ENCODE measurements around the gene NECAB3.

NECAB3 gene

DNA sequence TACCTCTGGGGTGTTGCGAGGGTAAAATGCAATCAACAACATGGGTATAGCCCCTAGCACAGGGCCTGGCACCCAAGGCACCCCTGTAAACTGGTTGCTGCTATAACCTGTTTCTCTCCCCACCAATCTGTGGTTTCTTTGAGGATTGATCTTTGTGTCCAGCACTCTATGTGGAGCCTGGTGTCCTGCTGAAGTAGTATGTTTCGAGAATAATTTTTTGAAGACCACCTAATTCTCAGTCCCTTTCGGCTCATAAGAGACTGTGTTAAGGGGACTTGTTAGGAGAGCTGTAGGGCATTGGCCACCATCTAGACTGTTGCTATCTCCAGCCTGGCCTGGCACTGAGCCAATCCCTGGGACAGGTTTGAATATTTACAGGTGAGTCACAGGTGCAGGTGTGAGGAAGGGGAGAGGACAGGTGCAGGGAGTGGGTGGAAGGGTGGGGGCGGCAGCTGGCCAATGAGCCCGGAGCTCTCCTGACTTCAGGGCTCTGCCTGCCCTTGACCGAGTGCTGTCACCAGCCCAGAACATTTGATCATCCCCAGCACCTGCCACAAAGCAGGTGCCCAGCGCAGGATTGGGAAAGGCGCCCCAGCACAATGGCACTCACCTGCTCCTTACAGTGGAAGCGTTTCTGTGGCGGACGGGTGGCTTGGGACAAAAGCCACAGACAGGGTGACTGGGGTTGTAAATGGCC, 20.2 kb downstream of the NECAB3 start:
- DNase-seq (ENCODE audit: low read depth): no peak
- TF ChIP-seq, protein P1, sequence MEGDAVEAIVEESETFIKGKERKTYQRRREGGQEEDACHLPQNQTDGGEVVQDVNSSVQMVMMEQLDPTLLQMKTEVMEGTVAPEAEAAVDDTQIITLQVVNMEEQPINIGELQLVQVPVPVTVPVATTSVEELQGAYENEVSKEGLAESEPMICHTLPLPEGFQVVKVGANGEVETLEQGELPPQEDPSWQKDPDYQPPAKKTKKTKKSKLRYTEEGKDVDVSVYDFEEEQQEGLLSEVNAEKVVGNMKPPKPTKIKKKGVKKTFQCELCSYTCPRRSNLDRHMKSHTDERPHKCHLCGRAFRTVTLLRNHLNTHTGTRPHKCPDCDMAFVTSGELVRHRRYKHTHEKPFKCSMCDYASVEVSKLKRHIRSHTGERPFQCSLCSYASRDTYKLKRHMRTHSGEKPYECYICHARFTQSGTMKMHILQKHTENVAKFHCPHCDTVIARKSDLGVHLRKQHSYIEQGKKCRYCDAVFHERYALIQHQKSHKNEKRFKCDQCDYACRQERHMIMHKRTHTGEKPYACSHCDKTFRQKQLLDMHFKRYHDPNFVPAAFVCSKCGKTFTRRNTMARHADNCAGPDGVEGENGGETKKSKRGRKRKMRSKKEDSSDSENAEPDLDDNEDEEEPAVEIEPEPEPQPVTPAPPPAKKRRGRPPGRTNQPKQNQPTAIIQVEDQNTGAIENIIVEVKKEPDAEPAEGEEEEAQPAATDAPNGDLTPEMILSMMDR (conservative IDR thresholded peaks at IDR 0.05; ENCODE audit: control insufficient read depth, insufficient read depth, low read depth, low read length): no peak
- H3K4me3 ChIP-seq (ENCODE audit: control insufficient read depth, low read depth, low read length): no peak overlapping the region

DNA sequence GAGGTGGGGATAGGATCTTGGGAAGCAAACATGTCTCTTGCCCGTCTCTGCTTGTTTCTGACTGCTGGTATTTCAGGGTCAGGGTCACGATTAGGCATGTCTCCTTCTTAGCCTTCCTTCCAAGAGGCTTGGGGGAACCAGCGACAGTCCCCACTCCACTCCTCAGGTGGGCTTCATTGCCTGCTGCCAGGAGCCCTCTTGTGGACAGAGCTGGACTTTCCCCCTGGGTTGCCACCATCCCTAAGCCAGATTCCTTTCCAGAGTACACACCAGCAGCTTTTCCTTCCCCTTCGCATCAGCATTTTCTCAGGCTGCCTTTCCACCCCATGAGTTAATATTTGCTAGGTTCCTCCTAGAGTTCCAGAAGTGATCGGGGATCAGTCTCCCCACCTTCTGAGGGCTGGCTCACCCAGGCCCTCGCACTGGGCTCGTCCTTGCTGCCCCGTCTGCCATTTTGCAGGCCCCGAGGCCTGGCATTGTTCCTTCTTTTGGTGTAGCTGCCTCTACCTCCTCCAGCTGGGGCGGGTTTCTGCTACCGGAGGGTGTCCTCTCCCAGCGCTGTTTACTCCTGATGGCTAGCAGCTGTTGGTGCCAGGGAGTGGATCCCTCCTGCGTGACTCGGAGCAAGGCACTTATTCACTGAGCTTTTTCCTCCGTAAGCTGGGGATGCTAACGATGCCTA, 20.9 kb downstream of the NECAB3 start:
- TF ChIP-seq, protein P1 (conservative IDR thresholded peaks at IDR 0.05; ENCODE audit: control insufficient read depth, insufficient read depth, low read depth, low read length): peak; percentile 96
- DNase-seq (ENCODE audit: low read depth): peak; percentile 72
- peak overlapping the region; percentile 9 for H3K4me3 ChIP-seq (ENCODE audit: control insufficient read depth, low read depth, low read length)

DNA sequence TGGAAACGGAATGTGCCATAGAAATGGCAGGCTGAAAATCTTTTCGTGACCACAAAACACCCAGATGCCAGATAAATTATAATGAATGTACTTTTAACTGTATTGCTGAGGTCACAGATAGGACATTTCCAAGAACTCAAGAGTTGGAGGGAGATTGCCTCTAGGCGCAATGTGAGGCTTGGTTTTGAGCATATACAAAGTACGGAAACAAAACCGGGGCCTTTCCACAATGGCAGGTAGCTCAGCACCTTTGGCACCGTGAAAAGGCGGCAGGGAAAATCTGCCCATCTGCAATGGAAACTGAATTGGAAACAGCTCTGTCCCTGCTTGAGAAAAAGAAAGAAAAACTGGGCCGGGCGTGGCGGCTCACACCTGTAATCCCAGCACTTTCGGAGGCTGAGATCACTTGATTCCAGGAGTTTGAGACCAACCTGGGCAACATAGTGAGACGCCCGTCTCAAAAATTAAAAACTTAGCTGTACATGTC, 22.6 kb downstream of the NECAB3 start:
- H3K4me3 ChIP-seq (ENCODE audit: control insufficient read depth, low read depth, low read length): no peak overlapping the region
- DNase-seq (ENCODE audit: low read depth): no peak
- TF ChIP-seq, protein P1 (conservative IDR thresholded peaks at IDR 0.05; ENCODE audit: control insufficient read depth, insufficient read depth, low read depth, low read length): no peak

DNA sequence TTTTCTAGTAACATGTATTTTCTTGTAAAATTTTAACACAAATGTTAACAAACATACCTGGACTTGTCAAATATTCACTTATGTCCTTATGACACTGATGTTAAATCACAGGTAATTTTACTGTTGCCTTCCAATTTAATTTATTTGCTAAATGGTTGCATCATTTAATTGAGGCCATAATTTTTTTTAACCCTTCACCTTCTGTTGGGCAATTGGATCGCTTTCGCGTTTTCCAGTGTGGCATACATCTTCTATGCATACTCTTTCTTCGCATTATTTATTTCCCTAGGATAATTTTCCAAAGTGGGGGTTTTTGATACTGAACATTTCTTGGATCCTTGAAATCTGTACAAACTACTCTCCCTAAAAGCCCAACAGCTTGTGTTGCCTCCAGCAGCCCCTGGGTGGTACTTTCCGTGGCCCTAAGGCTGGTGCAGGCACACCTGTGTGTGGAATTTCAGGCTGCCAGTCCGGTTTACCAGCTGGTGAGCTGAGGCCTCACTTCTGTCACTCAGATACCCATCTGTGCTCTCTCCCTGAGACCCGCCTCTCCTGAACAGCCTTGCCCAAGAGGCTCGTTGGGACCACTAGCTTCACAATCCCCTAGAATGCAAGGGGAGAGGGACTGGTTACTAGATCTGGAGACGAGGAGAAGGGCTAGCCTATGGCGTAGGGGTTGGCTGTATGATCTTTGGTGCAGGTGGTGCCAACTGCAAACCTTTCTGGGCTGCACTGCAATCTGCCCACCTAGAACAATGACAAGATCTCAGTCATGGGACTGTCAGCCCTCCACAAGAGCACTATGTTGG, 23.3 kb downstream of the NECAB3 start:
- no peak for DNase-seq (ENCODE audit: low read depth)
- H3K4me3 ChIP-seq (ENCODE audit: control insufficient read depth, low read depth, low read length): no peak overlapping the region
- TF ChIP-seq, protein P1 (conservative IDR thresholded peaks at IDR 0.05; ENCODE audit: control insufficient read depth, insufficient read depth, low read depth, low read length): no peak

DNA sequence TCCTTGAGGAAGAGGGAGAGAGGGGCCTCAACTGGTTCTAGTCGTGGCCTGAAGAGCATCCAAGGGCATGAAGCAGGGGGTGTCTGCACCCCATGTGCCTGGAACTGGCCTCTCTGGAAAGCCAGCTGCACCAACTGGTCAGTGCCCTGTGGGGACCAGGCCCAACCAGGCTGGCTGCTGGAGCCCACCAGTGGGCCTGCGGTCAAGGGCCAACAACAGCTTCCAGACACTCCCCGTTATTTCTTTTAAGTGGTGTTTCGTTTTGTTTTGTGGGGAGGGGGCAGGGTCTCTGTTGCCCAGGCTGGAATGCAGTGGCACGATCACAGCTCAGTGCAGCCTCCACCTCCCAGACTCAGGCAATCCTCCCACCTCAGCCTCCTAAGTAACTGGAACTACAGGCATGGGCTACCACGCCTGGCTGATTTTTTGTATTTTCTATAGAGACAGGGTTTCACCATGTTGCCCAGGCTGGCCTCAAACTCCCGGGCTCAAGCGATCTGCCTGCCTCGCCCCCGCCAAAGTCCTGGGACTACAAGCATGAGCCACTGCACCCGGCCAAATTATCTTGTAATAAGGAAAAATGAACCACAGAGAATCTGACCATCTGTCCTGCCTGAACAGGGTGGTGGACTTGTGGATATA, 24.0 kb downstream of the NECAB3 start:
- no peak overlapping the region for H3K4me3 ChIP-seq (ENCODE audit: control insufficient read depth, low read depth, low read length)
- TF ChIP-seq, protein P1 (conservative IDR thresholded peaks at IDR 0.05; ENCODE audit: control insufficient read depth, insufficient read depth, low read depth, low read length): no peak
- DNase-seq (ENCODE audit: low read depth): no peak

DNA sequence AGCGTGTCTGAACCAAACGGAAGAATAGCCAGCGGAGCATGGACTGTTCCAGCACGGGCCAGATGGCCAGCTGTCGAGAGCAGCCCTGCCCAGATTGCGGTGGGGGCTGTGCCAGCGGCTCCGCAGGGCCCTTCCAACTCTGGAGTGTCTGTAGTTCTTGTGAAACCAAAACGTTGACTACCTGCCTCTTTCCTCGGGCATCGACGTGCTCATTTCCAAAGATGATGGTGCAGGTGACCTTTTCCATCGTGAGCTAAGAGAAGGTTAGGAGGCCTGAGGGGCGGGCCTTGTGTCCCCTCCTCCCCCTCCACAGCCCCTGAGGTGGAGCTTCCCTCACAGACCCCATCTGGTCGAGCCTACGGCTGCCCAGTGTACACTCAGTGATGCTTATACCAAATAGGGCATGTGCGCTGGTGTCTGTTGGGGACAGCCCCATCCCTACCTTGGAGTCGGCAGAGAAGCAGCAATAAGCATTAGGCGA, 25.0 kb downstream of the NECAB3 start:
- peak; percentile 33 for DNase-seq (ENCODE audit: low read depth)
- TF ChIP-seq, protein P1 (conservative IDR thresholded peaks at IDR 0.05; ENCODE audit: control insufficient read depth, insufficient read depth, low read depth, low read length): no peak
- H3K4me3 ChIP-seq (ENCODE audit: control insufficient read depth, low read depth, low read length): no peak overlapping the region

All from fibroblast of mammary gland (primary cell).